IMR-90 (cell line): ENCODE measurements around the gene HOXC5. TPM values are rescaled to one million over a fixed set of nuclear protein-coding genes. Genes with fewer than 3 reads are reported as not detected.

ENCODE experiments used
- ATAC-seq: fragments of 200-7000 bp; cut with Tn5 transposase; 2 replicates; pipeline ENCODE4 v1.9.1; 2020; ENCODE audit warnings: low read depth, mild to moderate bottlenecking, moderate library complexity
- BruUV-seq: library from RNA; stranded (reverse); fragments of 400-500 nt; replicated peaks from 2 replicates; lab custom pipeline; 2021; lab: Mats Ljungman, UMichigan
- CTCF ChIA-PET: fragments of 300-600 bp; formaldehyde crosslinking; extraction: SDS; loops from one replicate; lab custom pipeline; 2021; ENCODE audit warnings: antibody characterized with exemption; lab: Yijun Ruan, JAX
- POLR2A ChIA-PET: fragments of 300-600 bp; sonication (Branson Sonifier 250); formaldehyde crosslinking; loops from one replicate; lab custom pipeline; 2022; ENCODE audit warnings: antibody characterized with exemption; ENCODE audit not compliant: unreplicated experiment; lab: Charles Lee
- DNase-seq: peaks from one replicate; pipeline ENCODE4 v3.0.0; 2013
- H2AFZ ChIP-seq: replicated peaks from 2 replicates; pipeline ENCODE3; 2013; ENCODE audit warnings: low read length, mild to moderate bottlenecking; ENCODE audit not compliant: poor library complexity
- H2AK5ac ChIP-seq: 2 replicates; pipeline ENCODE4 v1.6.1; 2013; ENCODE audit warnings: low read depth, low read length, inconsistent platforms
- H2AK9ac ChIP-seq: replicated peaks from 2 replicates; pipeline ENCODE3; 2013; ENCODE audit warnings: mild to moderate bottlenecking, low read depth, low read length, moderate library complexity; ENCODE audit not compliant: poor library complexity
- H2BK120ac ChIP-seq: 2 replicates; pipeline ENCODE4 v1.6.1; 2013; ENCODE audit warnings: low read depth, low read length, inconsistent platforms
- H2BK15ac ChIP-seq: 3 replicates; pipeline ENCODE4 v1.6.1; 2013; ENCODE audit warnings: low read depth, low read length, inconsistent platforms
- H2BK20ac ChIP-seq: 2 replicates; pipeline ENCODE4 v1.6.1; 2013; ENCODE audit warnings: low read depth, mild to moderate bottlenecking, inconsistent platforms, low read length, moderate library complexity
- H2BK5ac ChIP-seq: 2 replicates; pipeline ENCODE4 v1.6.1; 2013; ENCODE audit warnings: mild to moderate bottlenecking, low read depth, low read length, inconsistent platforms; ENCODE audit not compliant: poor library complexity, severe bottlenecking
- H3K14ac ChIP-seq: replicated peaks from 2 replicates; pipeline ENCODE4 v1.6.1; 2013; ENCODE audit warnings: low read depth, low read length, inconsistent platforms
- H3K18ac ChIP-seq: 2 replicates; pipeline ENCODE4 v1.6.1; 2013; ENCODE audit warnings: low read depth, low read length, control low read depth
- H3K23ac ChIP-seq: 2 replicates; pipeline ENCODE4 v1.6.1; 2013; ENCODE audit warnings: low read depth, low read length, inconsistent platforms
- H3K27ac ChIP-seq: 2 replicates; pipeline ENCODE4 v1.5.1; 2013; ENCODE audit warnings: mild to moderate bottlenecking, control low read depth, low read length; ENCODE audit not compliant: insufficient read depth
- H3K27me3 ChIP-seq: 2 replicates; pipeline ENCODE4 v1.6.1; 2013; ENCODE audit warnings: low read length; ENCODE audit not compliant: control insufficient read depth, insufficient read depth
- H3K36me3 ChIP-seq: 2 replicates; pipeline ENCODE4 v1.6.1; 2013; ENCODE audit warnings: low read length, mixed read lengths; ENCODE audit not compliant: control insufficient read depth, insufficient read depth
- H3K4ac ChIP-seq: 2 replicates; pipeline ENCODE4 v1.6.1; 2013; ENCODE audit warnings: low read depth, low read length, inconsistent platforms
- H3K4me1 ChIP-seq: 2 replicates; pipeline ENCODE4 v1.6.1; 2013; ENCODE audit warnings: low read length, mixed read lengths; ENCODE audit not compliant: control insufficient read depth, insufficient read depth
- H3K4me2 ChIP-seq: 2 replicates; pipeline ENCODE4 v1.6.1; 2013; ENCODE audit warnings: low read depth, mild to moderate bottlenecking, control low read depth, low read length, moderate library complexity
- H3K4me3 ChIP-seq: 2 replicates; pipeline ENCODE4 v1.5.1; 2013; ENCODE audit warnings: low read depth, mild to moderate bottlenecking, control low read depth, low read length, moderate library complexity; ENCODE audit not compliant: insufficient read depth
- H3K56ac ChIP-seq: 2 replicates; pipeline ENCODE4 v1.6.1; 2013; ENCODE audit warnings: low read length, inconsistent platforms; ENCODE audit not compliant: insufficient read depth; ENCODE audit errors: extremely low read depth
- H3K79me1 ChIP-seq, 2 experiments: 2 replicates each; pipeline ENCODE4 v1.6.1; 2013; ENCODE audit warnings: low read length in 2 of 2, inconsistent platforms in 1 of 2, low read depth in 1 of 2
- H3K9ac ChIP-seq: 2 replicates; pipeline ENCODE4 v1.6.1; 2013; ENCODE audit warnings: low read depth, low read length, control low read depth
- H3K9me1 ChIP-seq: 2 replicates; pipeline ENCODE4 v1.6.1; 2013; ENCODE audit warnings: low read length, inconsistent platforms; ENCODE audit not compliant: insufficient read depth
- H3K9me3 ChIP-seq: 2 replicates; pipeline ENCODE4 v1.6.1; 2013; ENCODE audit warnings: low read length; ENCODE audit not compliant: control insufficient read depth, insufficient read depth
- H4K20me1 ChIP-seq: 2 replicates; pipeline ENCODE4 v1.6.1; 2013; ENCODE audit warnings: low read length, inconsistent platforms; ENCODE audit not compliant: insufficient read depth
- H4K5ac ChIP-seq: 2 replicates; pipeline ENCODE4 v1.6.1; 2013; ENCODE audit warnings: mild to moderate bottlenecking, low read depth, low read length, control low read depth
- H4K8ac ChIP-seq, 2 experiments: 2 replicates each; pipeline ENCODE4 v1.6.1; 2013; ENCODE audit warnings: low read depth in 2 of 2, low read length in 2 of 2, control low read depth in 1 of 2, inconsistent platforms in 1 of 2
- H4K91ac ChIP-seq: 2 replicates; pipeline ENCODE4 v1.6.1; 2013; ENCODE audit warnings: low read depth, low read length, inconsistent platforms; ENCODE audit not compliant: insufficient read depth
- BHLHE40 ChIP-seq: fragments of 150-350 bp; IDR thresholded peaks from 2 replicates; pipeline ENCODE4 v1.6.1; 2016; ENCODE audit warnings: mild to moderate bottlenecking, low read depth, low read length
- CEBPB ChIP-seq: IDR thresholded peaks from 2 replicates; pipeline ENCODE4 v1.6.1; 2012; ENCODE audit warnings: low read depth, low read length, improper control_type of control experiment
- CTCF ChIP-seq: conservative IDR thresholded peaks from 2 replicates; pipeline ENCODE4 v1.5.1; 2012; ENCODE audit warnings: mild to moderate bottlenecking, low read depth, low read length, improper control_type of control experiment
- ELK1 ChIP-seq: fragments of 150-350 bp; IDR thresholded peaks from 2 replicates; pipeline ENCODE4 v1.6.1; 2016; ENCODE audit warnings: low read depth, mild to moderate bottlenecking, low read length, moderate library complexity, borderline replicate concordance
- FOS ChIP-seq: fragments of 150-350 bp; IDR thresholded peaks from 2 replicates; pipeline ENCODE4 v1.6.1; 2016; ENCODE audit warnings: low read depth, low read length
- MAFK ChIP-seq: IDR thresholded peaks from 2 replicates; pipeline ENCODE4 v1.6.1; 2012; ENCODE audit warnings: low read depth, low read length, improper control_type of control experiment
- MAZ ChIP-seq: IDR thresholded peaks from 2 replicates; pipeline ENCODE4 v1.6.1; 2012; ENCODE audit warnings: low read depth, mild to moderate bottlenecking, low read length, improper control_type of control experiment, moderate library complexity, borderline replicate concordance
- MXI1 ChIP-seq: IDR thresholded peaks from 2 replicates; pipeline ENCODE4 v1.6.1; 2012; ENCODE audit warnings: low read depth, mild to moderate bottlenecking, low read length, moderate library complexity, borderline replicate concordance
- NFE2L2 ChIP-seq: fragments of 150-350 bp; IDR thresholded peaks from 2 replicates; pipeline ENCODE4 v1.6.1; 2016; ENCODE audit warnings: low read depth, mild to moderate bottlenecking, low read length
- POLR2A ChIP-seq: IDR thresholded peaks from 2 replicates; pipeline ENCODE4 v1.6.1; 2012; ENCODE audit warnings: mild to moderate bottlenecking, low read depth, low read length
- RAD21 ChIP-seq: IDR thresholded peaks from 2 replicates; pipeline ENCODE4 v1.6.1; 2012; ENCODE audit warnings: low read length, improper control_type of control experiment
- RFX5 ChIP-seq: IDR thresholded peaks from 2 replicates; pipeline ENCODE4 v1.8.0; 2012; ENCODE audit warnings: low read depth, mild to moderate bottlenecking, low read length, moderate library complexity
- USF2 ChIP-seq: fragments of 150-350 bp; IDR thresholded peaks from 2 replicates; pipeline ENCODE4 v1.6.1; 2017; ENCODE audit warnings: mild to moderate bottlenecking, antibody characterized with exemption, low read length, low read depth
- WGBS, 2 experiments: methylation state at CpG; one replicate each; pipeline versions ENCODE4 v1.1.5 to v1.1.7; 2013; ENCODE audit warnings: missing lambda C conversion rate in 2 of 2; ENCODE audit not compliant: insufficient read length in 1 of 2; ENCODE audit errors: extremely low coverage in 2 of 2; 5-methylcytosine and 5-hydroxymethylcytosine counted together
- dilution Hi-C: fragments of 300-500 bp; cut with HindIII; formaldehyde crosslinking; loops from one replicate; pipeline ENCODE4 v1.14.3; 2018; ENCODE audit warnings: low sequenced_read_pairs; ENCODE audit not compliant: unreplicated experiment
- in situ Hi-C: fragments of 300-500 bp; cut with MboI; formaldehyde crosslinking; loops from 3 replicates; pipeline ENCODE4 v1.14.3; 2019; ENCODE audit warnings: low sequenced_read_pairs, inconsistent platforms, mixed read lengths
- intact Hi-C: fragments of 100-400 bp; cut with micrococcal nuclease; formaldehyde crosslinking; loops from 2 replicates; pipeline ENCODE4 v1.10.0; 2022
- polyA plus RNA-seq, 3 experiments: library from polyadenylated mRNA; depleted of rRNA; stranded (reverse); fragments of >200 nt; gene quantifications; 2 replicates each; pipeline ENCODE4 v1.2.3, GENCODE V29; 2012; ENCODE audit warnings: low replicate concordance in 1 of 3
- total RNA-seq: library from RNA; depleted of rRNA; stranded (reverse); fragments of >200 nt; gene quantifications from 2 replicates; pipeline ENCODE4 v1.2.3, GENCODE V29; 2012

The HOXC5 gene
- total and polyA plus RNA-seq, 2 of the 4 experiments (the other 2 are of a cell fraction), result not detected

DNA sequence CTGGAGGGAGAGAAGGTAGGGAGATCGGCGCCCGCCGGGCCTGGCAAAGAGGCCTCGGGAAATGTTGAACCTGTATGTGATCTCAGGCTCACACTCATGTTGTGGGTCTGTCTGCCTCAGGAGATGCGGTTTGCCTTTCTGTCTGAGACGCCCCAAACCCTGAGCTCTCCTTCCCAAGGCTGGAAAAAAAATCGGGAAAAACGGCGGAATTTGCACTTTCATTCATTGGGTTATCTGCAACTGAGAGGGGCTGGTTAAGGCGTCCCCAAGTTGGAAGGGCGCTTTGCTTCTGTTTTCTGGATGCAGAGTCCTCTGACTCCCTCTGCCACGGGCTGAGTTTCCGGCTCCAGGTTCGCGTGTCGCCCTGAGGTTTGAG is 37.9 kb upstream of the HOXC5 start:
- Histone ChIP-seq H2AK5ac (no peak overlapping the region), H3K14ac (no peak overlapping the region), H4K5ac (no peak overlapping the region), H3K27me3 (peaks cover 98% of the 10 kb centered on the region), H3K9me3 (peaks cover 21% of the 10 kb centered on the region), H4K8ac (no peak overlapping the region), H2BK5ac (no peak overlapping the region), H3K9ac (no peak overlapping the region), H3K9me1 (no peaks in the 10 kb centered on the region), H3K23ac (no peak overlapping the region; the same call in 1 of the 2 replicates), H2BK15ac (no peak overlapping the region), H3K4me3 (no peak overlapping the region), H2BK20ac (no peak overlapping the region), H4K91ac (no peak overlapping the region), H2AK9ac (peak overlapping the region; percentile 14), H4K20me1 (no peaks in the 10 kb centered on the region; the same call in 1 of the 2 replicates), H3K27ac (no peak overlapping the region), H3K4me2 (no peak overlapping the region), H2BK120ac (no peak overlapping the region), H2AFZ (no peak overlapping the region), H3K4me1 (peaks cover 2% of the 10 kb centered on the region; the same call in 1 of the 2 replicates), H3K18ac (no peak overlapping the region), H3K36me3 (no peaks in the 10 kb centered on the region), H3K4ac (no peak overlapping the region), H3K79me1 (no peaks in the 10 kb centered on the region), H3K56ac (no peak overlapping the region)
- ATAC-seq (no peak), DNase-seq (no peak)
- ChIA-PET CTCF (no interaction called here), POLR2A (no interaction called here)
- WGBS, 2 experiments, result 14% methylated on average over 11 of the region's 17 CpGs; no CpG with 5 or more reads in 1 of the 2 experiments
- intact Hi-C loops, result no loop called here
- BruUV-seq, result no TSS peak
- dilution Hi-C loops, result no loop called here
- no peak for TF ChIP-seq RFX5
- no peak for TF ChIP-seq MAFK
- TF ChIP-seq RAD21, result no peak
- no peak for TF ChIP-seq MXI1
- TF ChIP-seq NFE2L2, result no peak
- no peak for TF ChIP-seq MAZ
- TF ChIP-seq USF2, result no peak
- TF ChIP-seq POLR2A, result no peak
- no peak for TF ChIP-seq CTCF
- TF ChIP-seq ELK1, result no peak
- no peak for TF ChIP-seq BHLHE40
- TF ChIP-seq CEBPB, result no peak
- no peak for TF ChIP-seq FOS
- in situ Hi-C loops, result loop anchor here (10.0 kb wide), 2 partner anchors 230 to 380 kb away; no protein-coding TSS in a partner anchor
